Eye (tissue), 1 donor: ENCODE measurements around the gene CD7.

Experiments used
- DNase-seq: peaks from one replicate; pipeline ENCODE4 v3.0.0-alpha.2; 2015

CD7 gene

DNA sequence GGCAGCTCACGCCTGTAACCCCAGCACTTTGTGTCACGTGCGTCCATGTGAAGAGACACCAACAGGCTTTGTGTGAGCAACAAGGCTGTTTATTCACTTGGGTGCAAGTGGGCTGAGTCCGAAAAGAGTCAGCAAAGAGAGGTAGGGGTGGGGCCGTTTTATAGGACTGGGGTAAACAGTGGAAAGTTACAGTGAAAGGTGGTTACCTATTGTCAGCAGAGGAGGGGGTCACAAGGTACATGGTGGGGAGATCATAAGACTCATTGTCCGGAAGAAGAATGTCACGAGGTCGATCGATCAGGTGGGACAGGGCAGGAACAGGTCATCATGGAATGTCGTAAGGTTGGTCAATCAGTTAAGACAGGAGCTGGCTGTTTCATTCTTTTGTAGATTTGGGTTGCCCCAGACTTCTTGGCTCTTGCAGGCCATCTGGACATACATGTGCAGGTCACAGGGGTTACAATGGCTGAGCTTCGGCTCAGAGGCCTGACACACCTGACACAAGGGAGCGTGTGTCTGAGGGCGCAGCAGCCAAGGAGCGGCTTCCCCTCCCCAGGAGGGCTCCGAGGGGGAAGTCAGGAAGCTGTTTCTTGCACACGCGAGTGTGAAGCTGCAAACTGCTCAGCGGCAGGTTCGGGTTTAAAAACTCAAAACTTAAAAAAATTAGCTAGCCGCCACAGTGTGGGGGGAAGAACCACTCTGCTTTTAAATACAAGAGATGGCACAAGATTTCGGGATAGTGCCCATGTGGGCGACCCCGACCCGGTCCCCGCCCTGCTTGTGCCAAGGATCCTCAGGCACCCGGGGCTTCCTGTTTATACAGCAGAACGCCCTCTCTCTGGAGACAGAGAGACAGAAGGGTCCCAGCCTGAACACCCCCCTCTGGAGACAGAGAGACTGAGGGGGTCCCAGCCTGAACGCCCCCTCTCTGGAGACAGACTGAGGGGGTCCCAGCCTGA is 29.2 kb upstream of the CD7 start:
- no peak for DNase-seq

DNA sequence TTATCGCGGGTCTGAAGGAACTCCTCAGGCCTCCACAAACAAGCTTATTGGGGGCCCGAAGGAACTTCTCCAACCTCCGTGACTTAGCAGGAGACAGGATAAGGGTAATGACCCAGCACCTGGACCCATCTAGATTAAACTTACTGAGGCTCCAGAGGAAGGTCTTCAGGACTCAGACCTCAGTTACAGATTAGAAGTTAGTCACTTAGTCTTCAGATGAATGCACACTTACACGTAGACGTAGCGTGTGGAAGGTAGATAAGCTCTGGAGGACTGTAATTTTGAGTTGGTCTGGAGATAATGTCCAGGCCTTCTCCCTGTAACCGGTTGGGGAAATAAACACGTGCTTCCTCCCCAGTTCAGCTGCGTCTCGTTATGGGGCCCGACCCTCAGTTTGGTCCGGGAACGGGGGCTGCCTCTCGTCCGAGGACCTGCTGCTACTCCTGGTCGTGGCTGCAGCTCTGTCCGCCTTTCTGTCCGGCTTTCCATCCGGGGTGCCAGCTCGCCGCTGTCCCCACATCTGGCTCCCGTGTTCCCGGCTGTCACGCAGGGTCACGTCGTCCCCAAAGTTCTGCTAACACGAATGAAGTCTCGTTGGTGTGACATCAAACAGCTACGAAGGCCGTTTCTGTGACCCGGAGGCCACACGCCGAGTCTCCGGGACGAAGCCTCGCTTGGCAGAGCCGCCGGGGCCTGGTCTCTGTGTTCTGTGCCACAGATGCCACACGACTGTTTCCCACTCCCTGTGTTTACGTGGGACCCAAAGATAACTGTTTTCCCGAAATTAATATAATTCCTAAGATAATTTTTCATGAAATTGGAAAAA is 28.0 kb upstream of the CD7 start:
- DNase-seq: no peak

DNA sequence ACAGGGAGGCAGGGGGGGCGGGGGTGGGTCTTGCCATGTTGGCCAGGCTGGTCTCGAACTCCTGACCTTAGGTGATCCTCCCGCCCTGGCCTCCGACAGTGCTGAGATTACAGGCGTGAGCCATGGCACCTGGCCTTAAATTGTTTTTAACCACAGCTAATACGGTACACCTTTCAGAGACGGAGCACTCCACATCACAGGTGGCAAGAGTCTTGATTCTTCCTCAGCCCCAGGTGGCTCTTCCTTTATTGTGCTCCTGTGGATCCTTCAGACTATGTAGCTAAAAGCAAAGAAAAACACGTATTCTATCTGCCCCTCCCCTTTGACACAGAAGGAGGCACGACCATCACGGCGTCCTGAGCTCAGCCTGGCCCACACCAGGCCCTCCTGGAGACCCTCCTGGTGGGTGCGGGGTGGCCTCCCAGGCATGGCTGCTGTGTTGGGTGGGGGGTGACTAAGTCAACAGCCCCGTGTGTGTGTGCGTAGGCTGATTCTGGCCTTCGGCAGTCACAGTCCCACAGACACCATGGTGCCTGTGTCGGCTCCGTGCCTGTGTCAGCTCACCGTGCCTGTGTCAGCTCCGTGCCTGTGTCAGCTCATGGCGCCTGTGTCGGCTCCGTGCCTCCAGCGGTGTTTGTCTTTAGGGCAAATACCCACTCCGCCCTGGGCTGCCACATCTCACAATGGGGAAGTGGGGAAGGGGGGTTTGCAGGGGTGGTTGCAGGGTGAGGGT is 26.9 kb upstream of the CD7 start:
- DNase-seq: no peak

DNA sequence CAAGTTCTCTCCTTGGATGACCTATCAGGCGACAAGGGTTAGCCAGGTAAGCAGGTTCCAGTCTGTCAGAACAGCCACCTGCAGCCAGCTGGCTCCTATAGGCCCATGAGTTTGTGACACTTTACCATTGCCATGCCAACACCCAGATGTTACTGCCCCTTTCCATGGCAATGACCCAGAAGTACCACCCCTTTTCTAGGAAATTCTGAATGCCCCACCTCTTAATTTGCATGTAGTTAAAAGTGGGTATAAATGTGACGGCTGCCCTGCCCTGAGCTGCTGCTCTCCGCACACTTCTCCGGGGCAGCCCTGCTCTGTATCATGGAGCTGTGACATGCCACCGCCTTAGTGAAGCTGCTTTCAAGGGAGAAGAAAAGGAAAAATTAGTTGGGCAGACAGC is 26.2 kb upstream of the CD7 start:
- DNase-seq: no peak

DNA sequence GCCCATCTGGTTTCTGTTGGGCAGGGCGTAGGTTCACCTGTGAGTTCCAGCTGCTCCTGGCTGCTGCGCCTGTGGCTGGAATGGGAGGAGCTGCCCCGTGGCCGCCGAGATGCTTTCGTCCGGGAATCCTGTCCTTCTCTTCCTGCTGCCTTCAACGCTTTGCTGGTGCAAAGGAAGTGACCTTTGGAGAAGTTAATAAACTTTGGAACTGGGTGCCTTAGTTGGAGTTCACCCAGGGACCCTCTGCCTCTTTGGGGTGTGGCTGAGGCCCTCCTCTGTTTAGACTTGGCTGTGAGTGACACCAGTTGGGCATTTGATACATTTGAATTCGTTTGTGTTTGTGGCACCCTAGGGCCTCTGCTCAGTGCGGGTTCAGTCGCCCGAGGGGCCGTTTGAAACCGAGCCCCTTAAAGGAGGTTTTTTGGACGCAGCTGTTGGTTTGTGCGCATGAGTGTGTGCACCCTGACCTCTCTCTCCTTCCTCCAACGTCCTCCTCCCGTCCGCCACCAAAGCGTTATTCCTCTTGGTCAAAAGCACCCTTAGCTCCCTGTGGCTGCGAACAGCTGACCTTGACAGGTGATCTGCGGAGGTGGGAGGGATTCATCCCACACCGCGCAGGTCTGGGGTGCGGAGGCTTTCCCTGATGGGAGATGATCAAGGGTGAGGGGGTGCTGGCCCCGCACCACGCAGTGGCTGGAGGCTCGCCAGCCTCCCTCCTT is 25.1 kb upstream of the CD7 start:
- DNase-seq: no peak

DNA sequence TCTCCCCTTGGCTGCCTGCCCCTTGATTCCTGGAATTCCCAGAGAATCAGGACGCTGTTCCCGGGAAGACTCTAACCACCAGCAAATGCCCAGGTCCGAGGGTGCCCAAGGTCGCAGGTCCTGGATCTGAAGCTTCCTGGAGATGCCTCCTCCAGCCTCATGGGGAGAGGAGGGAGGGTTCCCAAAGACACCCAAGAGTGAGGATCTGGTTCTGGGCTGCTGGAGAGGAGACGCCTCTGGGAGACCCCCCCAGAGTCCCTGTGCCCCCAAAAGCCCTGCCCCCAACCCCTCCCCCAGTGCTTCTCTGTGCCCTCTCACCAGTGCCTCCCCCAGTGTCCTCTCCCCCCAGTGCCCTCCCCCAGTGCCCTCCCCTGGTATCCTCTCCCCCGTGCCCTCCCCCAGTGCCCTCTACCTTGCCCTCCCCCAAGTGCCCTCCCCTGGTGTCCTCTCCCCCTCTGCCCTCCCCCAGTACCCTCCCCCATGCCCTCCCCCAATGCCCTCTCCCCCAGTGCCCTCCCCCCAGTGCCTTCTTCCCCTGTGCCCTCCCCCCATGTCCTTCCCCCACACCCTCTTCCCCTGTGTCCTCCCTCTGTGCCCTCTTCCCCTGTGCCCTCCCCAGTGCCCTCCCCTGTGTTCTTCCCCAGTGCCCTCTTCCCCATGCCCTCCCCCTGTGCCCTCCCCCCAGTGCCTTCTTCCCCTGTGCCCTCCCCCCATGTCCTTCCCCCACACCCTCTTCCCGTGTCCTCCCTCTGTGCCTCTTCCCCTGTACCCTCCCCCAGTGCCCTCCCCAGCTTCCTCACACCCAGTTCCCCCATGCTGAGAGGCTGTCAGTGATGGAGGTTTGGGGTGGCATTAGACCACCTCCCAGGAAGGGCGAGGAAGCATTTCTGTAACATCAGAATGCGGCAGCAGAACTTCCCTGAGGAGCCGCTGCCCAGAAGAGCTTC is 22.5 kb upstream of the CD7 start:
- DNase-seq: no peak

DNA sequence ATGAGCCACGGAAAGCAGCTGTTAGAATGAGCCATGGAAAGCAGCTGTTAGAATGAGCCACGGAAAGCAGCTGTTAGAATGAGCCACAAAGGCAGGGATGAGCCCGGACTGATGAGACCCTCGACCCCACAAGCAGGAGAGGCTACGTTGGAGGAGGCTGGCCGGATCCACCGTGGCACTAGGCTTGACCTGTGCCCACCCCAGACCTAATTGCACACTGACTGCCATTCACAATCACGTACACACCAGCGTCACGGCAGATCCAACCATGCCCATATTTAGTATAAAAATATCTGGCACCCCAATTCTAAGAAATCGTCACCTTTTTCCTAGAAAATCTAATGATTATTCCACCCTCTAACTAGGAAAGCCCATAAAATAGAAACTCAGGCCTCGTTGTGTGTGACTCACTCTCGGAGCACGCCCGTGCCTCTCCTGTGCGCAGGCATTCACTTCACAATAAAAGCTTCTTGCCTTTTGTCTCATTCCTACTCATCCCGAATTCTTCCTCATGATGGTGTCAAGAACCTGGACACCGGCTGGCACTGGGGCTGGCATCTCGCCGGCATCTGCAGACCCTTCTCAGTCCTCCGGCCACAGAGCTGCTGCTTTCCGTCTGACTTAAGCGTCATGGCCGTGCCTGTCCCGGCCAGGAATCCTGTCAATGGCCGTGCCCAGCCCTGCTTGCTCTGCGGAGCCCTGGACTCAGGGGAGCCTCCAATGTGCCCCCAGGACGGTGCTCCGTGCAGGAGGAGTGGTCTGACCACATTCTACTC is 21.6 kb upstream of the CD7 start:
- peak; percentile 39 for DNase-seq

DNA sequence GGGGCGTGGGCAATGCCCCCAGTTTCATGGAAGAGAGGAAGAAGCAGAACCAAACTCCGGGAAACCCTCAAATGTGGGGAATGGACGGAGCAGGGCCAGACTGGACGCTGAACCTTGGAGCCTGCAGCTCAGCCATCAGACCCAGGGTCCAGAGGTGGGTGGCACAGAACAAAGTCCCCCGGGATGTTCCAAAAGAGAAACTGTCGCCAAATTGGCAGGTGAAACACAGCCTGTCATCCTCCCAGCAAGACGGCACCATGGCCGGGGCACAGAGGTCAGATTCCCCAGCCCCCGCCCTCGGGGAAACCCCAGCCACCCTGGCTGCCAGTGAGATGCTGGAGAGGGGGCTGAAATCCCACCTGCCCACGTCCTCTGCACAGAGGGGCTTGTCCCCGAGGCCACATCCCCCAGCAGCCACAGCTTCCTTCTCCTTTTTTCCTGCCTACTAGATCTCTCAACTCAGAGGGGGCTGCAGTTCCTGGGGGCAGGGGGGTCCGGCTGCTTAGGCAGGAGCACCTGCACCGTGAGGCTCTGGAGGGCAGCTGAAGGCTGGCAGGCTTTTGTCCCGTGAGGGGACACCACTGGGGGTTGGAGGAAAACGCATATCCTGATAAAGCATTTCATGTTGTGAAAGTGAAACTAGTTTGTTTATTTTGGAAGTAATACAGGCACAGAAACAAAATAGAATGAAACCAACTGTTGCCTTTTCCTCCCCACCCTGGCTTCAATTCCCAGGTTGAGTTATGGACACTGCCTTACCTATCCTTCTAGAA is 17.4 kb upstream of the CD7 start:
- DNase-seq: peak; percentile 20

DNA sequence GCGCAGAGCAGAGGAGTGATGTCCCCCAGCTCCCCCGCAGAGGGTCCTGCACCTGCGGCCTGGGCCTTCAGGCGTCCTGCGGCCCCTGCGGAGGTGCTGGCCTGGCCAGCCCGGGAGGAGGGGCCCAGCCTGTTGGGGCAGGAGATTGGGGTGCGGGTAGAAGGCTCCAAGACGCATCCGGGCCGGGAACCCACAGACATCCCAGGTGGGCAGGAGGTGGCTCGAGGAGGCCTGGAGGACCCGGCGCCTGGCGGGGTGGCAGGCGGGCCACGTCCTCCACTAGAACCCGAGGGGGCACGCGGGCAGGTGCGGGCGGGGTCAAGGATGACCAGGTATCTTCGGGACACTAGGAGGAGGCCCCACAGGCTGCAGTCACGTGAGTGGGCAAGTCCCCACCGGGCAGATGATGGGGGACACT is 16.8 kb upstream of the CD7 start:
- no peak for DNase-seq

DNA sequence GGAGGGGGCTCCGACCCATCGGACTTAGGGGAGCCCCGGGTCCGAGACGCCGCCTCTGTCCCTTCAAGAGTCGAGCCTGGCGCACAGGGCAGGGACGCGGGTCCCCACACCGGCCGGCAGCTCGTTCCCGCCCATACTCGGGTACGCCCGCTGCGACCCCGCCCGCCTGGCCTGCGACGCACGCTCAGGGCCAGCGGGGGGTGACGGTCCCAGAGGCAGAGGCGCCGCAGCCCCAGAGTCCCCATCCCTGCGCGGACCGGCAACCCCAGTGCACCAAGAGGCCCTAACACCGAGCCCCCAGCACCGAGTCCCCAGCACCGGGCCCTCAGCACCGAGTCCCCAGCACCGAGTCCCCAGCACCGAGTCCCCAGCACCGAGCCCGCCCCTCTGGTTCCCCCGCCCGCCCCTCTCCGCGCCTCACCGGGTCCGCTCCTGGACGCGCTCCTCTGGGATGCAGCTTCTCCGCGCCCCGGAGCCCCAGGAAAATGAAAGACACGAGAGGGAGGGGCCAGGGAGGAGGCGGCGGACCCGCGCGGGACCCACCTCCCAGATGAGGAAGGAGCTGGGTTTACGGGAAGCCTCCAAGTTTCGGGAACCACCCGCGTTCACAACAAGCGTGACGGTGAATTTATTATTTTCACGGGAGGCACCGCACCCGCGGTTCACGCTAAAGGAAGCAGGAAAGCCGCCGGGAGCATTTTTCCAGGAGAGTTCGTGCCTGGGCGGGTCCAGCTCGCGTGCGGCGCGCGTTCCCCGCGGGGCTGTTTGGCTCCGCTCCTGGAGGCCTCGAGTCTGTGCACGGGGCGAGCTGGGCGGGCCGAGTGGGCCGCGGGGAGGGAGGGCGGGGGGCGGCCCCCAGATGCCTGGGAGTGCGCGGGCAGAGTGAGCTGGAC is 16.1 kb upstream of the CD7 start, which contains the start of gene SECTM1:
Gene SECTM1, minus strand, starts transcription at position 488 of the 893 bp plus-strand sequence. CDS start 6,526 bp downstream, outside the sequence.
- DNase-seq: peak; percentile 74

DNA sequence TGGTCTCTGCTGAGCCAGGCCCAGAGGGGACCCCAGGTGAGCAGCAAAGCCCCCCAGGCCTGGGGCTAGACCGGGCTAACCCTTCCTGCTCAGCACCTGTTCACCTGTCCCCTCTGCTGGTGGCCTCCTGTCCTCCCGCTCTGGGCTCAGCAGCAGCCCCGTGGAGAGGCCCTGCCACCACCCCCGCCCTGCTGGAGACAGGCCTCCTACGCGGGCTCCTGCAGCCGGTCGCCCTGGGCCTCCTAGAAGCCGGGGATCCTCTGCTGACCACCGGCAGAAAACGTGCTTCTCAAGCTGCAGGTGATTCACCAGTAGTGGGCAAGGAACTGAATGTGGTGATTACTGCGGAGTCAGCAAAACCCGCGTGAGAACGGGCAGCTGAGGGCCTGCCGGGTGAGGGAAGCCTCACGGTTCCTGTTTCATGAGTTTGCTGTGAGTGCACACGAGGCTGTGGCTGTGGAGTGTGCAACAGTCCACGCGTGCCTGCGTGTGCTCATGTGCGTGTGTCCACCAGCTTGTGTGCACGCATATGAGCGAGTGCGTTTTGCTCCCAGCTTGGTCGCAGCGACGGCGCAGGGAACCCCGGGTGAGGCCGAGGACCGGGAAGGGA is 15.4 kb upstream of the CD7 start:
- DNase-seq: peak; percentile 55

DNA sequence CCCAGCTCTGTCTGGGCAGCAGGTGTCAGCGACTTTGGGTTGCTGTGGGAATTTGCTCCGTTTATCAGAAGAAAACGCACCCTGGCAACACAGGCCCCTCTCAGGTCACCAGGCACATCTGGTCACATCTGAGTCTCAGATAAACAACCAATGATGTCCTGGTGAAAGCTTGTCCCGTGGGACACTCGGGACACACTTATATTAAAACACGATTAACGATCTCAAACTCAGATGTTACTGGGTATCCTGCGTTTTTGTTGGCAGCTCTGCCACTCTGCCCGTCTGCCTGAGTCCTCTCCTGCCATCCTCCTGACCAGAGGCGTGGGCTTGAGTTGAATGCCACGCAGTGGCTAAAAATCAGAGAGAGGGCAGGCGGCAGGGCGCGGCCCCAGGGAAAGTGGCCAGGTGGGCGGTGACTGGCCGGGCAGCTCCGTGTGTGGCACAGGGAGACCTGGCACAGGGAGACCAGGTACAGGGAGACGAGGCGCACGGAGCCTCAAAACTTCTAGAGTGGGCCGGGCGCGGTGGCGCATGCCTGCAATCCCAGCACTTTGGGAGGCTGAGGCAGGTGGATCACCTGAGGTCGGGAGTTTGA is 14.0 kb upstream of the CD7 start:
- DNase-seq: peak; percentile 8

DNA sequence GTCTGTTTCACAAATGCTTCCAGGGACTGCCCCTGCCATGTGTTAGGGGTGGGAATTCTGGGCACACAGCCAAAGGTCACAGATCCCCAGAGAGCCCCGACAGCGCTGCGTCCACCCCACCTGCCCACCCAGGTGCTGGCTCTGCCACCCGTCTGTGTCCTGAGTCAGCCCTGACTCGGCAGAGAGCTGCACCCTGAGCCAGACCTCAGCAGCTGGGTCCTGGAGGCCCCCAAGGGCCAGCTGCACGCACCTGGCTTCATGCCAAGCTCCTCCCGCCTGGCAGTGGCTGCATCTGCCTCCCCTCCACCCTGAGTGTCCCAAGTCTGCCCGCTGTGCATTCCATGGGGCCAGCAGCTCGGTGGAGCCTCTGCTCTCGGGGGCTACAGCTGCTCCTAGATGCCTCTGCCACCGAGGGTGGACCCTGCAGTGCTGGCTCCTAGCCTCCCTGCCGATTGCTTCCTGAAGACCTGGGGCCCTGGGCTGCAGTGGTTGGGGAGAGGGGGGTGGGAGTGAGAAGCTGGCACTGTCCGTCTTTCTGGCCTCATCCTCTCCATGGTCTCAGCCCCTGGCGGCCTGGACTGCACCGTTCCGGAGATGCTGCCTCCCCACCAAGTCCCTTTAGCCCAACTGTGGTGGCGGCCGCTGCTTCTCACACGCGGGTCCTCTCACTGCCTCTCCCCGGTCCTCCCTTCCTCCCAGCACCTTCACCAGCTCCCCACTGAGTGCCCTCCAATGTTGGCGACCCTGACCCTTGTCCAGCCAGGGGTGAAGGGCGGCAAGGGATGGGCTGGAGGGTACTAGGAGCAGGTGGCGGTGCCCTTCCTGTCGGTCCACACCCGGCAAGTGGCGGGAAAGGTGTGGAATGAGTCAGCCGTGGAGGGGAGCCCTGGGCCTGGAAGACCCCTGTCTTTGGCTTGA is 13.2 kb upstream of the CD7 start:
- peak; percentile 76 for DNase-seq

DNA sequence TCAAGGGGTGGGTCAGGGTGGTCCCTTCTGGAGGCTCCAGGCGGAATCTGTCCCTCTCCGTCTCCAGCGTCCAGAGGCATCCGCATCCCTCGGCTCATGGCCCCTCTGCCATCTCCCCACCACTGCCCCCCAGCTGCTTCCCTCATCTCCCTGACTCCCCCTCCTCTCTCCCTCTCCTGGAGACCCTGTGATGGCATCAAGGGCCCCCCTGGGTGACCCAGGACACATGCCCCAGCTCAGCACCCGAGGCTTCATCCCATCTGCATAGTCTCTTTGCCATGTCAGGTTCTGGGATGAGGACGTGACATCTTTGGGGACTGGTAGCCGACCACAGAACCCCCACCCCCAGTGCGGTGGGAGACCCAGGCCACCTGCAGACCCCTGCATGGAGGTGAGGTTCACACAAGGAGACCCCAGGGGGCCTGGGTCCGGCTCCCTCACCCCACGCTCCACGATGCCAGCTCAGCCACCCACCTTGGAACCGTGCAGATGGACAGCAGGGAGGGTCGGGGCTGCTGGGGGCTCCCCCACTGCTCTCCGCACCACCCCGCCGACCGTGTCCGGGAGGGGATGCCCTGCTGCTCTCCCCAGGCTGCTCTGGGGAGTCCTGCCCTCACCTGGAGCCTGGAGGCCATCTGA is 12.4 kb upstream of the CD7 start:
- DNase-seq: no peak

DNA sequence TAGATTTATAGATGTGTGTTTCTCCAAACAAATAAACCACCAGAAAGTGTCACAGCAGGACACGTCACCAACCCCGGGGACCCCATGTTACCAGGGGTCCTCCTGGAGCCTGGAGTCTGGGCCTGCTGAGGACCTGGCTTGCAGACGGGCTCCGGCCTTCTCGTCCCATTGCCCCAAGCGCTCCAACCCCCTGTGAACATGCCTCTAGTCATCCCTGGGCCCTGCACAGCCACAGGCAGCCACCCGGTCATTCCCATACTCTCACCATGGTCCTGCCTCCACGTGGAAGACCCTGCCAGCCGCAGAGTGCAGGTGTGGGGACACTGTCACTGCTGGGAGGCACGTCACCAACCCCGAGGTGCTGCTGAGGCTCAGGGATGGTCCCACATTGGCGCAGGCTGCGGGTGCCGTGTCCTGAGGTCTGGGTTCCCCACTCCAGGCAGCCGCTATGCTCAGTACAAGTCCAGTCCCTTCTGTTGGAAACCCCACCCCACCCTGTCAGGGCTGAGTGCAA is 11.6 kb upstream of the CD7 start:
- no peak for DNase-seq
